HCT116 (cell line): ENCODE measurements around the gene ANKRD16. TPM values are rescaled to one million over a fixed set of nuclear protein-coding genes. Genes with fewer than 3 reads are reported as not detected.
"Not testable (repeated sequence)": the region's sequence is repeated elsewhere in the genome, so short reads cannot be mapped to it uniquely, and the experiment has no call there.

Source experiments
- ATAC-seq: fragments of 200-7000 bp; cut with Tn5 transposase; 2 replicates; pipeline ENCODE4 v1.9.1; 2020; ENCODE audit warnings: mild to moderate bottlenecking, moderate library complexity
- BruUV-seq: library from RNA; stranded (reverse); fragments of 400-500 nt; replicated peaks from 2 replicates; lab custom pipeline; 2021; lab: Mats Ljungman, UMichigan
- CTCF ChIA-PET: fragments of 300-600 bp; sonication (Branson Sonifier 250); formaldehyde crosslinking; loops from one replicate; lab custom pipeline; 2021; ENCODE audit warnings: antibody characterized with exemption; lab: Charles Lee
- POLR2A ChIA-PET: fragments of 300-600, 350-600 bp; sonication (Branson Sonifier 250); formaldehyde crosslinking; loops from one replicate; lab custom pipeline; 2021; ENCODE audit warnings: antibody characterized with exemption; lab: Charles Lee
- RAD21 ChIA-PET, 2 experiments: fragments of 300-600 bp; sonication (Branson Sonifier 250); formaldehyde crosslinking; loops; one replicate each; lab custom pipeline; 2023; ENCODE audit warnings: low total read pairs in 2 of 2; ENCODE audit not compliant: uncharacterized antibody in 2 of 2, unreplicated experiment in 2 of 2, low non-redundant PET in 1 of 2; lab: Charles Lee
- DNase-seq: peaks from one replicate; pipeline ENCODE4 v3.0.0-alpha.2; 2010; ENCODE audit warnings: low read depth, low spot score
- H2AFZ ChIP-seq: fragments of 200-600 bp; shearing (Covaris generic), sonication (generic); 2 replicates; pipeline ENCODE4 v1.6.1; 2017; ENCODE audit warnings: low read depth, mixed run types, mixed read lengths, antibody characterized with exemption, low read length; ENCODE audit not compliant: poor library complexity, severe bottlenecking
- H3K27ac ChIP-seq: 2 replicates; pipeline ENCODE4 v1.5.1; 2012; ENCODE audit warnings: low read depth, low read length
- H3K27me3 ChIP-seq: fragments of 200-600 bp; sonication (generic); 2 replicates; pipeline ENCODE4 v1.6.1; 2016; ENCODE audit warnings: mixed run types, low read length, mixed read lengths; ENCODE audit not compliant: insufficient read depth
- H3K36me3 ChIP-seq, 2 experiments: fragments of 200-500 bp in 1 of 2; fragments of 200-600 bp in 1 of 2; sonication (Bioruptor generic) in 1 of 2; sonication (generic) in 1 of 2; 2 replicates each; pipeline versions ENCODE4 v1.5.1 to v1.6.1; 2014 to 2016; ENCODE audit warnings: low read length in 2 of 2, inconsistent platforms in 1 of 2, mixed read lengths in 1 of 2, mixed run types in 1 of 2; ENCODE audit not compliant: insufficient read depth in 2 of 2, control insufficient read depth in 1 of 2
- H3K4me1 ChIP-seq, 2 experiments: fragments of 200-600 bp in 1 of 2; sonication (generic) in 1 of 2; 2 replicates each; pipeline versions ENCODE4 v1.5.1 to v1.6.1; 2012 to 2017; ENCODE audit warnings: low read length in 2 of 2, inconsistent platforms in 1 of 2, mild to moderate bottlenecking in 1 of 2, mixed read lengths in 1 of 2, mixed run types in 1 of 2, moderate library complexity in 1 of 2; ENCODE audit not compliant: insufficient read depth in 2 of 2, control insufficient read depth in 1 of 2
- H3K4me2 ChIP-seq: fragments of 200-600 bp; sonication (generic); 2 replicates; pipeline ENCODE4 v1.6.1; 2017; ENCODE audit warnings: mixed run types, low read length, mixed read lengths
- H3K4me3 ChIP-seq, 2 experiments: fragments of 200-600 bp in 1 of 2; sonication (generic) in 1 of 2; replicated peaks in 1 of 2; 2 replicates each; pipeline ENCODE4 v1.5.1; 2011 to 2016; ENCODE audit warnings: low read length in 2 of 2, control low read depth in 1 of 2, low read depth in 1 of 2, mild to moderate bottlenecking in 1 of 2, mixed read lengths in 1 of 2, mixed run types in 1 of 2
- H3K79me2 ChIP-seq: fragments of 200-600 bp; sonication (generic); 2 replicates; pipeline ENCODE4 v1.6.1; 2017; ENCODE audit warnings: mild to moderate bottlenecking, mixed run types, low read length, moderate library complexity, mixed read lengths; ENCODE audit not compliant: insufficient read depth
- H3K9ac ChIP-seq: fragments of 200-600 bp; sonication (generic); 2 replicates; pipeline ENCODE4 v1.6.1; 2016; ENCODE audit warnings: low read length, mixed read lengths
- H3K9me2 ChIP-seq: fragments of 200-600 bp; sonication (generic), shearing (Covaris generic); 2 replicates; pipeline ENCODE4 v1.6.1; 2017; ENCODE audit warnings: mixed run types, mild to moderate bottlenecking, moderate library complexity; ENCODE audit not compliant: insufficient read depth
- H3K9me3 ChIP-seq, 2 experiments: fragments of 200-500 bp in 1 of 2; fragments of 200-600 bp in 1 of 2; sonication (Bioruptor generic) in 1 of 2; sonication (generic) in 1 of 2; 2 replicates each; pipeline ENCODE4 v1.6.1; 2014 to 2017; ENCODE audit warnings: low read length in 2 of 2, mixed read lengths in 2 of 2, inconsistent platforms in 1 of 2, low read depth in 1 of 2, mild to moderate bottlenecking in 1 of 2, mixed run types in 1 of 2, moderate library complexity in 1 of 2; ENCODE audit not compliant: control insufficient read depth in 1 of 2, insufficient read depth in 1 of 2
- H4K20me1 ChIP-seq: fragments of 200-600 bp; sonication (generic), shearing (Covaris generic); 2 replicates; pipeline ENCODE4 v1.6.1; 2017; ENCODE audit warnings: mixed run types, mild to moderate bottlenecking, moderate library complexity; ENCODE audit not compliant: insufficient read depth
- CBX3 ChIP-seq: IDR thresholded peaks from 2 replicates; pipeline ENCODE4 v1.6.1; 2012; ENCODE audit warnings: low read depth
- EZH2 ChIP-seq: fragments of 200-600 bp; sonication (generic); IDR thresholded peaks from 2 replicates; pipeline ENCODE4 v1.6.1; 2017; ENCODE audit warnings: antibody characterized with exemption, mixed run types
- EZH2phosphoT487 ChIP-seq: fragments of 200-600 bp; IDR thresholded peaks from 2 replicates; pipeline ENCODE4 v1.6.1; 2018; ENCODE audit warnings: antibody characterized with exemption, borderline replicate concordance
- YY1 ChIP-seq: IDR thresholded peaks from 2 replicates; pipeline ENCODE4 v1.6.1; 2011; ENCODE audit warnings: low read length, low read depth, moderate library complexity, mild to moderate bottlenecking; ENCODE audit not compliant: insufficient replicate concordance; ENCODE audit errors: extremely low read depth
- ZNF274 ChIP-seq: fragments of 200-500 bp; sonication (Bioruptor generic); IDR thresholded peaks from 2 replicates; pipeline ENCODE4 v1.6.1; 2014; ENCODE audit warnings: mild to moderate bottlenecking, low read depth, low read length, inconsistent platforms
- intact Hi-C: fragments of 100-400 bp; cut with micrococcal nuclease; formaldehyde crosslinking; loops from 2 replicates; pipeline ENCODE4 v1.10.0; 2022
- total RNA-seq: library from RNA; stranded (reverse); gene quantifications from one replicate; pipeline ENCODE4 v1.2.1, GENCODE V29; 2021; ENCODE audit not compliant: unreplicated experiment
- TF ChIP-seq, protein P1 (sequence below), 3 experiments: fragments of 200-600 bp in 1 of 3; sonication (generic) in 1 of 3; IDR thresholded peaks in 2 of 3; conservative IDR thresholded peaks in 1 of 3; 2 replicates each; pipeline ENCODE4 v1.5.1; 2012 to 2017; ENCODE audit warnings: low read depth in 2 of 3, low read length in 2 of 3, antibody characterized with exemption in 1 of 3, borderline replicate concordance in 1 of 3, control low read depth in 1 of 3, mild to moderate bottlenecking in 1 of 3, mixed read lengths in 1 of 3, mixed run types in 1 of 3, moderate library complexity in 1 of 3; ENCODE audit not compliant: insufficient read depth in 1 of 3
- TF ChIP-seq, protein P2 (sequence below): IDR thresholded peaks from 2 replicates; pipeline ENCODE4 v1.6.1; 2012; ENCODE audit warnings: low read depth

The ANKRD16 gene
- total RNA-seq, 1 experiment from 2014 or later, result 9.4 TPM

DNA sequence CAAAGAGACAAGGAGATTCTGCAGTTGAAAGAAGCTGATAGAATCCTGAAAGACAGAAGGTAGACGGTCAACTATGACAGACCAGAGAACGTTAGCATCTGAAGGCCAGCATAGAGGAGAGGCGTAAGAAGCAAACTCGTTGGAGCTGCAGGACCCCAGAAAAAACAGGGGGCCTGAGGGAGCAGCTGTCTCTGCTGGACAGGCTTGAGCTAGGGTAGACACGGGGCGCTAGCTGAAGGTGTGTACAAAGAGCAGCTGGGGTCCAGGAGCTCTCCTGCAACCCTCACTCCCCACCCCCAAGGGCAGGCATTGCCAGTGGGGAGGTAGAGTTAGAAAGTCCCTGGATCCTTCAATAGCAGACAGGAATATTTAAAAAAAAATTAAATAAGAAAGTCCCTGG lies 61.9 kb downstream of the ANKRD16 start:
- Histone ChIP-seq H3K4me2 (no peak overlapping the region), H3K4me3 (no peak overlapping the region), H3K9me3 (no peaks in the 10 kb centered on the region), H2AFZ (no peak overlapping the region), H4K20me1 (no peaks in the 10 kb centered on the region), H3K9me2 (no peaks in the 10 kb centered on the region), H3K27me3 (no peaks in the 10 kb centered on the region), H3K9ac (no peak overlapping the region), H3K36me3 (no peaks in the 10 kb centered on the region), H3K4me1 (peaks cover under 1 to 4% of the 10 kb centered on the region in 2 experiments; a peak in 3 of 4 replicates), H3K79me2 (no peaks in the 10 kb centered on the region), H3K27ac (no peak overlapping the region)
- CTCF ChIA-PET, result no interaction called here
- POLR2A ChIA-PET, result no interaction called here
- RAD21 ChIA-PET, result no interaction called here
- no peak for TF ChIP-seq EZH2
- no TSS peak for BruUV-seq
- ATAC-seq (no peak), DNase-seq (no peak)
- intact Hi-C loops, result no loop called here

DNA sequence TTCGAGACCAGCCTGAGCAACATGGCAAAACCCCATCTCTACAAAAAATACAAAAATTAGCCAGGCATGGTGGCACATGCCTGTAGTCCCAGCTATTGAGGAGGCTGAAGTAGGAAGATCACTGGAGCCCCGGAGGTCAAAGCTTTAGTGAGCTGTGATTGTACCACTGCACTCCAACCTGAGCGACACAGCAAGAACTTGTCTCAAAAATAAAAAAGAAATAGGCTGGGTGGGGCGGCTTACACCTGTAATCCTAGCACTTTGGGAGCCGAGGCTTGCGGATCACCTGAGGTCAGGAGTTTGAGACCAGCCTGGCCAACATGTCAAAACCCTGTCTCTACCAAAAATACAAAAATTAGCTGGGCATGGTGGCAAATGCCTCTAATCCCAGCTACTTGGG lies 63.2 kb downstream of the ANKRD16 start:
- H3K4me1 ChIP-seq, BruUV-seq, intact Hi-C loops, H2AFZ ChIP-seq, RAD21 ChIA-PET, H3K9ac ChIP-seq, H3K9me3 ChIP-seq, ATAC-seq, H3K27me3 ChIP-seq, DNase-seq, H3K4me2 ChIP-seq, H3K27ac ChIP-seq, CTCF ChIA-PET, H3K36me3 ChIP-seq, H4K20me1 ChIP-seq, H3K9me2 ChIP-seq, H3K4me3 ChIP-seq, H3K79me2 ChIP-seq: not testable (repeated sequence)
- POLR2A ChIA-PET, result interaction anchor here (0.6 kb wide), 1 partner anchor 75 kb away, joined by 4 read pairs; no protein-coding TSS in a partner anchor

- Histone ChIP-seq H3K27ac (no peak overlapping the region), H3K79me2 (0 out of 2 replicates have a peak, but pooled peaks cover 7% of the 10 kb centered on the region), H2AFZ (no peak overlapping the region), H3K27me3 (no peaks in the 10 kb centered on the region), H3K4me1 (peaks cover 5 to 10% of the 10 kb centered on the region in 2 experiments; a peak in 2 of 4 replicates), H3K36me3 (no peaks in the 10 kb centered on the region), H4K20me1 (no peaks in the 10 kb centered on the region), H3K9ac (no peak overlapping the region), H3K9me3 (no peaks in the 10 kb centered on the region), H3K9me2 (no peaks in the 10 kb centered on the region), H3K4me2 (no peak overlapping the region), H3K4me3 (no peak overlapping the region)
- ChIA-PET CTCF (no interaction called here), POLR2A (no interaction called here), RAD21 (no interaction called here)
- no peak for DNase-seq
- intact Hi-C loops, result no loop called here
- no peak for ATAC-seq
- BruUV-seq, result no TSS peak
- no peak for TF ChIP-seq YY1
- TF ChIP-seq, protein P1, sequence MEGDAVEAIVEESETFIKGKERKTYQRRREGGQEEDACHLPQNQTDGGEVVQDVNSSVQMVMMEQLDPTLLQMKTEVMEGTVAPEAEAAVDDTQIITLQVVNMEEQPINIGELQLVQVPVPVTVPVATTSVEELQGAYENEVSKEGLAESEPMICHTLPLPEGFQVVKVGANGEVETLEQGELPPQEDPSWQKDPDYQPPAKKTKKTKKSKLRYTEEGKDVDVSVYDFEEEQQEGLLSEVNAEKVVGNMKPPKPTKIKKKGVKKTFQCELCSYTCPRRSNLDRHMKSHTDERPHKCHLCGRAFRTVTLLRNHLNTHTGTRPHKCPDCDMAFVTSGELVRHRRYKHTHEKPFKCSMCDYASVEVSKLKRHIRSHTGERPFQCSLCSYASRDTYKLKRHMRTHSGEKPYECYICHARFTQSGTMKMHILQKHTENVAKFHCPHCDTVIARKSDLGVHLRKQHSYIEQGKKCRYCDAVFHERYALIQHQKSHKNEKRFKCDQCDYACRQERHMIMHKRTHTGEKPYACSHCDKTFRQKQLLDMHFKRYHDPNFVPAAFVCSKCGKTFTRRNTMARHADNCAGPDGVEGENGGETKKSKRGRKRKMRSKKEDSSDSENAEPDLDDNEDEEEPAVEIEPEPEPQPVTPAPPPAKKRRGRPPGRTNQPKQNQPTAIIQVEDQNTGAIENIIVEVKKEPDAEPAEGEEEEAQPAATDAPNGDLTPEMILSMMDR (IDR thresholded peaks at IDR 0.05 in 2 of 3, conservative IDR thresholded peaks at IDR 0.05 in 1 of 3; ENCODE audit: borderline replicate concordance in 1 of 3, insufficient read depth in 1 of 3, low read depth in 2 of 3, low read length in 2 of 3), result no peak
- TF ChIP-seq CBX3, result no peak
- no peak for TF ChIP-seq EZH2phosphoT487
- TF ChIP-seq ZNF274, result no peak
- TF ChIP-seq, protein P2, sequence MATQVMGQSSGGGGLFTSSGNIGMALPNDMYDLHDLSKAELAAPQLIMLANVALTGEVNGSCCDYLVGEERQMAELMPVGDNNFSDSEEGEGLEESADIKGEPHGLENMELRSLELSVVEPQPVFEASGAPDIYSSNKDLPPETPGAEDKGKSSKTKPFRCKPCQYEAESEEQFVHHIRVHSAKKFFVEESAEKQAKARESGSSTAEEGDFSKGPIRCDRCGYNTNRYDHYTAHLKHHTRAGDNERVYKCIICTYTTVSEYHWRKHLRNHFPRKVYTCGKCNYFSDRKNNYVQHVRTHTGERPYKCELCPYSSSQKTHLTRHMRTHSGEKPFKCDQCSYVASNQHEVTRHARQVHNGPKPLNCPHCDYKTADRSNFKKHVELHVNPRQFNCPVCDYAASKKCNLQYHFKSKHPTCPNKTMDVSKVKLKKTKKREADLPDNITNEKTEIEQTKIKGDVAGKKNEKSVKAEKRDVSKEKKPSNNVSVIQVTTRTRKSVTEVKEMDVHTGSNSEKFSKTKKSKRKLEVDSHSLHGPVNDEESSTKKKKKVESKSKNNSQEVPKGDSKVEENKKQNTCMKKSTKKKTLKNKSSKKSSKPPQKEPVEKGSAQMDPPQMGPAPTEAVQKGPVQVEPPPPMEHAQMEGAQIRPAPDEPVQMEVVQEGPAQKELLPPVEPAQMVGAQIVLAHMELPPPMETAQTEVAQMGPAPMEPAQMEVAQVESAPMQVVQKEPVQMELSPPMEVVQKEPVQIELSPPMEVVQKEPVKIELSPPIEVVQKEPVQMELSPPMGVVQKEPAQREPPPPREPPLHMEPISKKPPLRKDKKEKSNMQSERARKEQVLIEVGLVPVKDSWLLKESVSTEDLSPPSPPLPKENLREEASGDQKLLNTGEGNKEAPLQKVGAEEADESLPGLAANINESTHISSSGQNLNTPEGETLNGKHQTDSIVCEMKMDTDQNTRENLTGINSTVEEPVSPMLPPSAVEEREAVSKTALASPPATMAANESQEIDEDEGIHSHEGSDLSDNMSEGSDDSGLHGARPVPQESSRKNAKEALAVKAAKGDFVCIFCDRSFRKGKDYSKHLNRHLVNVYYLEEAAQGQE, result no peak
Measured at GRCh38 chr10:5818894-5819293, 70.8 kb downstream of the ANKRD16 start.
